NB4 (cell line): ENCODE results near the gene TEDC1.
"Not testable (repeated sequence)": the region's sequence is repeated elsewhere in the genome, so short reads cannot be mapped to it uniquely, and the experiment has no call there.

Experiments
- DNase-seq: peaks from one replicate; pipeline ENCODE4 v3.0.0; 2010; ENCODE audit warnings: low read depth
- H3K4me3 ChIP-seq: one replicate; pipeline ENCODE4 v1.5.1; 2011; ENCODE audit warnings: mild to moderate bottlenecking, low read depth, low read length, moderate library complexity
- CTCF ChIP-seq: IDR thresholded peaks from one replicate; pipeline ENCODE4 v1.5.1; 2012; ENCODE audit warnings: low read depth, low read length
- MAX ChIP-seq: IDR thresholded peaks from 2 replicates; pipeline ENCODE4 v1.6.1; 2011; ENCODE audit warnings: low read depth, low read length
- MYC ChIP-seq: IDR thresholded peaks from 2 replicates; pipeline ENCODE4 v1.6.1; 2011; ENCODE audit warnings: low read depth, low read length
- POLR2A ChIP-seq: IDR thresholded peaks from 2 replicates; pipeline ENCODE4 v1.6.1; 2011; ENCODE audit warnings: mild to moderate bottlenecking; ENCODE audit not compliant: insufficient read length; ENCODE audit errors: extremely low read depth

The TEDC1 gene

GRCh38 chr14:105536691-105537579, 45.9 kb downstream of the TEDC1 start:
- no peak overlapping the region for H3K4me3 ChIP-seq
- TF ChIP-seq CTCF: no peak
- no peak for TF ChIP-seq POLR2A
- no peak for TF ChIP-seq MAX
- no peak for TF ChIP-seq MYC
- DNase-seq: no peak

GRCh38 chr14:105537580-105538474, 46.8 kb downstream of the TEDC1 start:
- TF ChIP-seq CTCF (peak; percentile 78), POLR2A (no peak), MAX (no peak)
- DNase-seq: peak; percentile 40
- no peak overlapping the region for H3K4me3 ChIP-seq

- TF ChIP-seq CTCF (no peak), MYC (no peak), MAX (no peak)
- no peak overlapping the region for H3K4me3 ChIP-seq
- DNase-seq: no peak
Measured at GRCh38 chr14:105538481-105539049, 47.5 kb downstream of the TEDC1 start.

- TF ChIP-seq MYC (no peak), MAX (no peak), CTCF (no peak), POLR2A (no peak)
- H3K4me3 ChIP-seq: no peak overlapping the region
- DNase-seq: no peak
Measured at GRCh38 chr14:105540811-105541210, 49.8 kb downstream of the TEDC1 start.

GRCh38 chr14:105541218-105541875, 50.3 kb downstream of the TEDC1 start:
- no peak for DNase-seq
- no peak overlapping the region for H3K4me3 ChIP-seq
- TF ChIP-seq MYC: no peak
- no peak for TF ChIP-seq MAX
- no peak for TF ChIP-seq POLR2A
- no peak for TF ChIP-seq CTCF

- DNase-seq, H3K4me3 ChIP-seq: not testable (repeated sequence)
Measured at GRCh38 chr14:105545676-105546075, 54.6 kb downstream of the TEDC1 start.

GRCh38 chr14:105546410-105546809, 55.4 kb downstream of the TEDC1 start:
- H3K4me3 ChIP-seq, DNase-seq: not testable (repeated sequence)

- not testable (repeated sequence) for H3K4me3 ChIP-seq, DNase-seq
Measured at GRCh38 chr14:105547072-105547471, 56.0 kb downstream of the TEDC1 start.
